Left ventricle myocardium inferior (tissue), 1 donor: ENCODE measurements around the gene TAB2. TPM values are rescaled to one million over a fixed set of nuclear protein-coding genes. Genes with fewer than 3 reads are reported as not detected.

Source experiments
- DNase-seq: peaks from one replicate; pipeline ENCODE4 v3.0.0-alpha.2; 2020
- H3K27ac ChIP-seq: fragments of 200-600 bp; replicated peaks from 2 replicates; pipeline ENCODE4 v1.8.0; 2021
- H3K27me3 ChIP-seq: fragments of 200-600 bp; 2 replicates; pipeline ENCODE4 v1.8.0; 2021; ENCODE audit warnings: low read depth
- H3K36me3 ChIP-seq: fragments of 200-600 bp; 2 replicates; pipeline ENCODE4 v1.8.0; 2021
- H3K4me1 ChIP-seq: fragments of 200-600 bp; 2 replicates; pipeline ENCODE4 v1.8.0; 2021
- H3K4me3 ChIP-seq: fragments of 200-600 bp; 2 replicates; pipeline ENCODE4 v1.8.0; 2021; ENCODE audit warnings: mild to moderate bottlenecking, moderate library complexity
- H3K9me3 ChIP-seq: fragments of 200-600 bp; replicated peaks from 2 replicates; pipeline ENCODE4 v1.8.0; 2021
- intact Hi-C: fragments of 100-400 bp; cut with micrococcal nuclease; formaldehyde crosslinking; loops from one replicate; pipeline ENCODE4 v1.11.0; 2022
- total RNA-seq: library from RNA; stranded (reverse); fragmentation: NEBNext Ultra II Directional; extraction: Animal tissue kit (Norgen Biotek cat#: 25700); gene quantifications from one replicate; pipeline ENCODE4 v1.2.1, GENCODE V29; 2021
- TF ChIP-seq, protein P1 (sequence below): fragments of 200-600 bp; IDR thresholded peaks from 2 replicates; pipeline ENCODE4 v1.8.0; 2021; ENCODE audit warnings: antibody characterized with exemption, mild to moderate bottlenecking, borderline replicate concordance
- donor health status: DM: no; HTN: yes; CAD: no; lungs with severe emphysema.

The TAB2 gene
- total RNA-seq, 1 donor from 2014 or later: 56.7 TPM

DNA sequence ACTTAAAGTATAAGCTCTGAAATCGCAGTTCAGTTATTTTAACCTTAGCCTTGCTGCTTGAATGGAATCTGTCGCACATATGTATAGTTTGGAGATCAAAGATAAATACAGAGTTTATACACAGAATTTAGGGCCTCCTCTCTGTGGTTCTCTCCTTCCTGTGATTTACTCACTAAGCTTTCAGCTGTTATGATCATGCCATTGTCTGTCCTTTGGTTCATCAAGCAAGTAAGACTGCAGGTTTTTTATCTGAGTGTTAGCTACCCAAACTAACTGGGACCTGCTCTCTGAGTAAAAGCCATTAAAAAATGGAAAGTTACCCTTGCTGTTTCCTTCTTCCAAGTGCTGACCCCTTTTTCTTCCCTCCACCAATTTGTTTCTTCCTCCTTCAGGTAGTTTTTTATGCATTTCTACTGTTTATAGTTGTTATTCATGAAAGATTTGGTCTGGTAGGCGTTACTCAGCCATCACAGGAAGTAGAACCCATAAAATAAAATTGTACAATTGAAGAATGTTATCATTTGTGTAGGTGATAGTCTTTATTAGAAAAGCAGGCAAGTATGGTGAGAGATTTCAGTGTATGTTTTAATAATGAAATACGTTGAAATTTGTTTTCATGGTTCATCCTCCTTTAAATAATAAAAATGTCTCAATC is 48.9 kb downstream of the TAB2 start:
- no peaks in the 10 kb centered on the region for H3K9me3 ChIP-seq
- TF ChIP-seq, protein P1, sequence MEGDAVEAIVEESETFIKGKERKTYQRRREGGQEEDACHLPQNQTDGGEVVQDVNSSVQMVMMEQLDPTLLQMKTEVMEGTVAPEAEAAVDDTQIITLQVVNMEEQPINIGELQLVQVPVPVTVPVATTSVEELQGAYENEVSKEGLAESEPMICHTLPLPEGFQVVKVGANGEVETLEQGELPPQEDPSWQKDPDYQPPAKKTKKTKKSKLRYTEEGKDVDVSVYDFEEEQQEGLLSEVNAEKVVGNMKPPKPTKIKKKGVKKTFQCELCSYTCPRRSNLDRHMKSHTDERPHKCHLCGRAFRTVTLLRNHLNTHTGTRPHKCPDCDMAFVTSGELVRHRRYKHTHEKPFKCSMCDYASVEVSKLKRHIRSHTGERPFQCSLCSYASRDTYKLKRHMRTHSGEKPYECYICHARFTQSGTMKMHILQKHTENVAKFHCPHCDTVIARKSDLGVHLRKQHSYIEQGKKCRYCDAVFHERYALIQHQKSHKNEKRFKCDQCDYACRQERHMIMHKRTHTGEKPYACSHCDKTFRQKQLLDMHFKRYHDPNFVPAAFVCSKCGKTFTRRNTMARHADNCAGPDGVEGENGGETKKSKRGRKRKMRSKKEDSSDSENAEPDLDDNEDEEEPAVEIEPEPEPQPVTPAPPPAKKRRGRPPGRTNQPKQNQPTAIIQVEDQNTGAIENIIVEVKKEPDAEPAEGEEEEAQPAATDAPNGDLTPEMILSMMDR: no peak
- no peak overlapping the region for H3K4me3 ChIP-seq
- intact Hi-C loops: no loop called here
- DNase-seq: no peak
- no peaks in the 10 kb centered on the region for H3K36me3 ChIP-seq
- no peak overlapping the region for H3K27ac ChIP-seq
- peaks cover 51% of the 10 kb centered on the region for H3K4me1 ChIP-seq
- H3K27me3 ChIP-seq: no peaks in the 10 kb centered on the region

DNA sequence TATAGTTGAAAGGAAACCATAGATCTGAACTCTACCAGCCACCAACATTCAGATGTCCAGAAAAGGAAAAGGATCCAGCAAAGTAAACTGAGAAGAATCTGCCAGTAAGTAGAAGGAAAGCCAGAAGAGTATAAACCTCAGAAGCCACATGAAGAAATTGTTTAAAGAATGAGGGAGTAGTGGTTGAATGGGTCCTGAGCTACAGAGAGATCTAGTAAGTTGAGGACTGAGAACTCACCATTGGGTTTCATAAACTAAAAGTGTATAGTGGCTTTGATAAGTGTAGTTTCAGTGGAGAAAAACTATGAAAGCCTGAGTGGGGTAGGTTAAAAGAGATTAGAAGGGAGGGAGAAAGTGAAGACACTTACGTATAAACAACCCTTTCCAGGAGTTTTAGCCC is 50.6 kb downstream of the TAB2 start:
- no peak overlapping the region for H3K4me3 ChIP-seq
- no peaks in the 10 kb centered on the region for H3K36me3 ChIP-seq
- intact Hi-C loops: no loop called here
- TF ChIP-seq, protein P1: no peak
- H3K27ac ChIP-seq: no peak overlapping the region
- DNase-seq: no peak
- H3K27me3 ChIP-seq: no peaks in the 10 kb centered on the region
- H3K4me1 ChIP-seq: peaks cover 66% of the 10 kb centered on the region
- H3K9me3 ChIP-seq: no peaks in the 10 kb centered on the region

DNA sequence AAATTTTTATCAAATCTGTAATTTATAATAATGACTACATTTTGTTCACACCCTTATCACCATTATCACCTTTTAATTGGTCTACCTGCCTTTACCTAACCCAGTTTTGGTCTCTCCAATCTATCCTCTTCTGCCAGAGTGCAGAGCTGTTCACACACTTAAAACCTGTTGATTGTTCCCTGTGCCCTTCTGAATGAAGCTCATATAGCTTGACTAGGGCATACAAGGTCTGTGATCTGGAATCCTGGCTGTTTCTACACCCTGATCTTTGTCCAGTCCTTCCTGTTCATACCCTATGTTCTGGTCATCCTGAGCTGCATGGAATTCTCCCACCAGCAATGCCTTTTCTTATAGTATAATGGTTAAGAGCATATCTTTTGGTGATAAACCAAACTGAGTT is 53.6 kb downstream of the TAB2 start:
- TF ChIP-seq, protein P1: no peak
- no peaks in the 10 kb centered on the region for H3K9me3 ChIP-seq
- no peak for DNase-seq
- H3K27ac ChIP-seq: no peak overlapping the region
- intact Hi-C loops: no loop called here
- H3K4me3 ChIP-seq: no peak overlapping the region
- H3K27me3 ChIP-seq: no peaks in the 10 kb centered on the region
- H3K4me1 ChIP-seq: peaks cover 42% of the 10 kb centered on the region
- no peaks in the 10 kb centered on the region for H3K36me3 ChIP-seq

DNA sequence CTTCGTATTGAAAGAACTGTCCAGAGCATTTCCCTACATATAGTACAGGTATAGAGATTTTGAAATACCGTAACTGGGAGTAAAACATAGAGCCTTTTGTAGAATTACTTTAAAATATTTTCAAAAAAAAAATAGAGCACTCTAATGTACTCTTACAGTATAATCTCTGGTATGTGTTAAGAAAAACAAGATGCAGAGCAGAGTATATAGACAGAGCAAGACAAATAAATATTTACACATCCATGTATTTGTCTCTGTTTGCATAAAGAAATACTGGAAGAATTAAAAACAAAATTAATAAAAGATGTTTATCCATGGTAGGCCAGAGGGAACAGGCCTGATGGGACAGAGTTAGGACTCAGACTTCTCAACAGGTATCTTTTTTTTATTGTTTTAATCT is 54.5 kb downstream of the TAB2 start:
- no peak for DNase-seq
- intact Hi-C loops: no loop called here
- no peak overlapping the region for H3K27ac ChIP-seq
- peaks cover 37% of the 10 kb centered on the region for H3K4me1 ChIP-seq
- H3K36me3 ChIP-seq: no peaks in the 10 kb centered on the region
- no peaks in the 10 kb centered on the region for H3K9me3 ChIP-seq
- TF ChIP-seq, protein P1: no peak
- H3K27me3 ChIP-seq: no peaks in the 10 kb centered on the region
- no peak overlapping the region for H3K4me3 ChIP-seq

DNA sequence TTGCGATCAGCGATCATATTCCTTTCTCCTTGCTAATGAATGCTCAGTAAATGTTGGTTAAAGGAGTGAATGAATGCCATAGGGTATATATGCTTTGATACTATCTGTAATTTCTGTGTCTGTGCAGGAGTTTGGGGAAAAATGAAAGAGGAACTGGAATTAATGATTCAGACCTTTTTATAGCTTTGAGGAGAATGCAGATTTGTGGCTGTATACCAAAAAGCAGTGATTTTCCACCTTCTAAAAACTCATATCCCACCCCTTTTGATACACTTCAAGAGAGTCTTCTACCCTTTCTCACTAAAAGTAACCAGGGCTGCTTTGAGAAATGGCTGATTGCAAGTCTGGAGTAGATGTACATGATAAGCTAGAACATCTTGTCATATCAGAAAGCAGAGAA is 56.0 kb downstream of the TAB2 start:
- intact Hi-C loops: no loop called here
- H3K27me3 ChIP-seq: no peaks in the 10 kb centered on the region
- no peak overlapping the region for H3K4me3 ChIP-seq
- H3K27ac ChIP-seq: no peak overlapping the region
- H3K36me3 ChIP-seq: peaks cover 7% of the 10 kb centered on the region
- no peak for DNase-seq
- peaks cover 35% of the 10 kb centered on the region for H3K4me1 ChIP-seq
- TF ChIP-seq, protein P1: no peak
- H3K9me3 ChIP-seq: no peaks in the 10 kb centered on the region
